IPS-20b (cell line): ENCODE results near the gene KLHL7.

Experiments
- H3K27ac ChIP-seq: one replicate; pipeline ENCODE4 v1.5.1; 2013; ENCODE audit warnings: low read length
- H3K27me3 ChIP-seq: 2 replicates; pipeline ENCODE4 v1.6.1; 2013; ENCODE audit warnings: mild to moderate bottlenecking, low read length, inconsistent platforms; ENCODE audit not compliant: insufficient read depth
- H3K36me3 ChIP-seq: 2 replicates; pipeline ENCODE4 v1.6.1; 2013; ENCODE audit warnings: low read depth, mild to moderate bottlenecking, inconsistent platforms, low read length, moderate library complexity; ENCODE audit not compliant: insufficient read depth
- H3K4me1 ChIP-seq: 2 replicates; pipeline ENCODE4 v1.6.1; 2013; ENCODE audit warnings: mild to moderate bottlenecking, control low read depth, inconsistent platforms, low read length, moderate library complexity; ENCODE audit not compliant: insufficient read depth
- H3K4me3 ChIP-seq: 2 replicates; pipeline ENCODE4 v1.5.1; 2013; ENCODE audit warnings: mild to moderate bottlenecking, low read length, inconsistent platforms
- H3K9ac ChIP-seq: 2 replicates; pipeline ENCODE4 v1.6.1; 2013; ENCODE audit warnings: low read depth, mild to moderate bottlenecking, inconsistent platforms, low read length, moderate library complexity
- H3K9me3 ChIP-seq: 2 replicates; pipeline ENCODE4 v1.6.1; 2013; ENCODE audit warnings: mild to moderate bottlenecking, low read depth, low read length, inconsistent platforms; ENCODE audit not compliant: insufficient read depth

Gene KLHL7

DNA sequence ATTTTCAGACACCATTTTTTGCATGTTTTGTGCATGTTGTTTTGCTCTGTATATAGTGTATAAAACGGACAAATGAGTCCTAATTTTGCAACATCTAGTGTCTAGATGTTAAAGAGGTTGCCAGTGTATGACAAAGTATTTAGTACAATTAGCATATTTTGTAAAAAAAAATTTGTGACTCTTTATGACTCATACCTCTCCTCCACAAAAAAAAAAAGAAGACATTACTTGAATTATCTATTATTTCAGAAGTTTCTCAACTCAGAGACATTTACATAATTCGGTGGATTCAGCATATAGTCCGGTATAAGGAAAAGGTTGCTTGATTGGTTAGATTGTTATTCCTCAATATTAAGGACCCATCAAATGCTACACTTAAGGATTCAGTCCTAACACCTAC, 102.3 kb downstream of the KLHL7 start:
- H3K36me3 ChIP-seq, result no peaks in the 10 kb centered on the region
- H3K4me3 ChIP-seq, result no peak overlapping the region
- no peaks in the 10 kb centered on the region for H3K4me1 ChIP-seq
- no peak overlapping the region for H3K27ac ChIP-seq
- no peaks in the 10 kb centered on the region for H3K9me3 ChIP-seq
- no peaks in the 10 kb centered on the region for H3K27me3 ChIP-seq
- no peak overlapping the region for H3K9ac ChIP-seq

DNA sequence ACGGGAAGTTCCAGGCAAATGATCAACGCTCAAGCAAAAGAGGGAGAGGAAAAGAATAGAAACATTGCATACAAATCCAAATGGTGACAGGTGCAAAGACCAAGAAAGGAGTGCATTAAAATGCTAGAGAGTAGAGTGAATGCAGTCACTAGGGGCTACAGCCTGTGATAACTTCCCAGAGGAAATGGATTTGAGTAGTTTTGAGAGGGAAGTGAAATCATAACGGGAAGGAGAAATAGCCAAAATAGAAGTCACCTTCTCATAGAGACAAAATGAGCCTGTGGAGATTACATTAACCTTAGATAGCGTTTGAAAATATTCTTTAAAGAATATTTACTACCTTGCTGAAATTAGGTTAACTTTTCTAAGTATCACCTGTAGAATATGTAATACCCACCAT, 102.7 kb downstream of the KLHL7 start:
- Histone ChIP-seq H3K4me1 (no peaks in the 10 kb centered on the region), H3K27ac (no peak overlapping the region), H3K9ac (no peak overlapping the region), H3K4me3 (no peak overlapping the region), H3K27me3 (no peaks in the 10 kb centered on the region), H3K36me3 (no peaks in the 10 kb centered on the region), H3K9me3 (no peaks in the 10 kb centered on the region)

DNA sequence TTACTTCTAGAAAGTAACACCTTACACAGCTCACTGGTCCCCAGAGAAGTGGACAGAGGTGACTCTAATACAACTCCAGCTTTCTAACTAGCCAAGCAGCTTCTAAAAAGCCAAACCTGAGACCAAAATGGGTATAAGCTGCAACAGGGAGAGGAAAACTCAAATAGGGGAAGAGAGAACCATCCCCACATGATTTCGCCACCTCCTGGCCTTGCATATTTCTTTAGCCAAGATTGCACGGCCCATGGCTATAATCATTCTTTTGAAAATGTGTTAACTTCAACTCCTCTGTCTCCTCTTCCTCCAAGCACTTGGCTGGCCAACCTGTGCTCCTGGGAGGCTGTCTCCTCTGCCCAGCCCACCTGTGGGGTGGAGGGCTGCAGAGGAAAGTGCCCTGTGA, 104.9 kb downstream of the KLHL7 start:
- no peaks in the 10 kb centered on the region for H3K27me3 ChIP-seq
- no peak overlapping the region for H3K4me3 ChIP-seq
- no peak overlapping the region for H3K9ac ChIP-seq
- no peaks in the 10 kb centered on the region for H3K9me3 ChIP-seq
- H3K27ac ChIP-seq, result no peak overlapping the region
- H3K4me1 ChIP-seq, result no peaks in the 10 kb centered on the region
- no peaks in the 10 kb centered on the region for H3K36me3 ChIP-seq

DNA sequence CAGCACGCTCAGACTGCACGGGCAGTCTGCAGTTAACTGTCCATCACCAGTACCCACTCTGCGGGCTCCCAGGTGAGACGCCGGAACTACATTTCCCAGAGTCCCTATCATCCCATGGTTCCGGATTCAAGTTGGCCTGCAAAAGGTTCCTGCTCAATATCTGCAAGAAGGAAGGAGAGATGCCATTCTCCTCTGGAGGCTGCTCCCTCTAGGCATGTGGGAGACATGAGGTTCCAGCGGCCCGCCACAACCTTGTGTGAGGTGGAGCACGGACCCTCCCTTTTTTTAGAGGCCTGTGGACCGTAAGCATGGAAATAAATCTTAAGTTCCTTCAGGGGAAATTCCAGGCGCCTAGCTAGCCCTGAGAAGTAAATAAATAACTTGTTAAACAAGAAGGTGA, 106.0 kb downstream of the KLHL7 start:
- Histone ChIP-seq H3K9ac (no peak overlapping the region), H3K9me3 (no peaks in the 10 kb centered on the region), H3K27me3 (no peaks in the 10 kb centered on the region), H3K27ac (no peak overlapping the region), H3K36me3 (no peaks in the 10 kb centered on the region), H3K4me3 (no peak overlapping the region), H3K4me1 (no peaks in the 10 kb centered on the region)

DNA sequence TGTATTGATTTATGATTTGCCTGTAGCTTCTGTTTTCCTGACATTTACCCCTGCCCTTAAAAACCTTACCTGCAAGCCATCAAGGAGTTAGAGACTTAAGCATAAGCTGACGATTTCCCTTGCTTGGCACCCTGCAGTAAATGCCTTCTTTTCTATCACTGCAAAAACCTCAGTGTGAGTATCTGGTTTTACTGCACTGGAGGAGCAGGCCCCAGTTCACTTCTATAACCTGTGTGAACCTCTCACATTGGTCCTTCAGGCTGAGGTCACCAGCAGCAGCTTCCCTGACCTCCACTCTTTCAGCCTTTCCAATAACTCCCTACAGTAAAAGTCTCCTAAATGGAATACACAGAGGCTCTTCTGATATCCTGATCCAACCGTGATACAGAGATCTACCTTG, 106.8 kb downstream of the KLHL7 start:
- Histone ChIP-seq H3K27ac (no peak overlapping the region), H3K36me3 (no peaks in the 10 kb centered on the region), H3K9ac (no peak overlapping the region), H3K4me1 (no peaks in the 10 kb centered on the region), H3K27me3 (no peaks in the 10 kb centered on the region), H3K4me3 (no peak overlapping the region), H3K9me3 (no peaks in the 10 kb centered on the region)

DNA sequence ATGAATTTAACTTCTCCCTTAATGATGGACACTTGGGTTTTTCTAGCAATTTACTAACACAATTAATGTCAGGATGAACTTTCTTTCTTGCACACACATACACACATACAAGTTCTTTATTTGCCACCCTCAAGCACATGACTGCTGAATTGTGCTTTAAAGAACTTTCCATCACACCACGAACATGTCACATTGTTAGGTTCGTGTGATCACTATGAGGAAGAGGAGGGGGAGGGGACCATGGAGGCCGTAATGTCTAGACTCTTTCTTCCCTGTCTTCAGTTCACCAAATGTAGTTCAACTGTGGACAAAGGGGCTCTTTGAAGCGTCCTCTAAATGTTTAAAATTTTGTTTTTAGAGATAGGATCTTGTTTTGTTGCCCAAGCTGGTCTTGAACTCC, 107.3 kb downstream of the KLHL7 start:
- no peak overlapping the region for H3K27ac ChIP-seq
- H3K9me3 ChIP-seq, result no peaks in the 10 kb centered on the region

DNA sequence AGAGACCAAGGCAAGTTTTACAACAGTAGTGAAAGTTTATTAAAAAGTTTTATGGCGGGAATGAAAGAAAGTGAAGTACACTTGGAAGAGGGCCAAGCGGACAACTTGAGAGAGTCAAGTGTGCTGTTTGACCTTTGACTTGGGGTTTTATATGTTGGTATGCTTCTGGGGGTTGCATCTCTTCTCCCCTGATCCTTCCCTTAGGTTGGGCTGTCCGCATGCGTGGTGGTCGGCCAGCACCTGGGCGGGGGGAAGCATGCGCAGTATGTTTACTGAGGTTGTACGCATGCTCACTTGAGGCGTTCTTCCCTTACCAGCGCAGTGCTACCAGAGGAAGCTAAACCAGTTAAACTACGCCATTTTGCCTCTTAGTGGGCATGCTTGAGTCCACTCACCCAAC, 108.2 kb downstream of the KLHL7 start:
- Histone ChIP-seq H3K9ac (no peak overlapping the region), H3K36me3 (no peaks in the 10 kb centered on the region), H3K9me3 (no peaks in the 10 kb centered on the region), H3K27ac (no peak overlapping the region), H3K4me3 (no peak overlapping the region), H3K4me1 (no peaks in the 10 kb centered on the region), H3K27me3 (no peaks in the 10 kb centered on the region)

More for the DNA sequence above, 107.3 kb downstream of the KLHL7 start:
- Histone ChIP-seq H3K27me3 (no peaks in the 10 kb centered on the region), H3K4me3 (no peak overlapping the region), H3K9ac (no peak overlapping the region), H3K36me3 (no peaks in the 10 kb centered on the region), H3K4me1 (no peaks in the 10 kb centered on the region)

DNA sequence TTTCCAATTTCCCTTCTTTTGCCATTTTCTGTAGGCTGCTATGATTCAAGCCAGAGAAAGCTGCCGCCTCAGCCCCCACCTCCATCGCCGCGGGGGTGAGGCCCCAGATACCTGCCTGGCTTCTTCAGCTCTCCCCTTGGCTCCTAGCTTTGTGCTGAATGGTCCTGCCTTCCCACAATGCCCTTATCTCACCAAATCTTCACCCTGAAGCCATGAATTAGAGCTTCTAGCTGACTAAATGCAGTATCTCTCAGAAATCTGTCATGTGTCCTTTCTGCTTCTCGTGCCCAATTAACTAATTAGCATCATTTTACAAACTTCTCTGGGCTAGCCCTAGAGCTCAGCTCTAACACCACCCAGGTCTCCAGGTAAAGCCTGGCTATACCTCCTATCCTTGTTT, 108.8 kb downstream of the KLHL7 start:
- Histone ChIP-seq H3K36me3 (no peaks in the 10 kb centered on the region), H3K4me3 (no peak overlapping the region), H3K27ac (no peak overlapping the region), H3K9ac (no peak overlapping the region), H3K27me3 (no peaks in the 10 kb centered on the region), H3K4me1 (no peaks in the 10 kb centered on the region), H3K9me3 (no peaks in the 10 kb centered on the region)

DNA sequence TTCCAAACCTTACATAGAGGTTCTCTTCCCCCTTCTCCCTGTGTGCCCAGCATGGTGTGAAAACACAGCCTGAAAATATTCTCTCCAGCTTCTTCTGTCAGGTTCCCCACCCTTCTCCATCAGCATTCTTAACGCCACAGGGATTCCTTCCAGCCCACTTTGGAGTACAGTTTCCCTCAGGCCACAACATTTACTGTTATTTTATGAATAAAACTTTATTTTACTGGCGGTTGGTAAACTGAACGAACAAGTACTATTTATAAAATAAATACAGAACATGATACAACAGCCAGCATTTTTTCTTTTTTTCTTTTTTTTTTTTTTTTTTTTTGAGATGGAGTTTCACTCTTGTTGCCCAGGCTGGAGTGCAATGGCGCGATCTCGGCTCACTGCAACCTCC, 109.4 kb downstream of the KLHL7 start:
- Histone ChIP-seq H3K4me3 (no peak overlapping the region), H3K36me3 (no peaks in the 10 kb centered on the region), H3K4me1 (no peaks in the 10 kb centered on the region)

DNA sequence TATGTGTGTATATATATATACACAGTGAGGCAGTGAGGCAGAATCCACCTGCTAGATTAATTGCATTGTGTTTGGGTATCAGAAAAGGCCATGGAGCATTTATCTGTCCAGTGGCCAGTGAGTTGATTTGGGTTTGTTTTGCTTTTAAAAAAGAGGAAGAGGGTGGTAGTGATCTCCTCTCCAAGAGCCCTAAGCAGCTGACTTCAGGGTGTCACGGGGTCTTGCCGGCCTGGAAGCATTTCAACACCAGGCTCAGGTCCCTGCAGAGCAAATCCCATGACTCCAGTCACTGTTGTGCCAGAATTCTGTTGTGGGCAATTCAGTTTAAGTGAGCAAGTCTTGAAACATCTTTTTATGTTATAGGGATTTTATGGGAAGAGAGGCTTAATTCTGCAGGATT, 110.4 kb downstream of the KLHL7 start:
- Histone ChIP-seq H3K9me3 (no peaks in the 10 kb centered on the region), H3K27me3 (no peaks in the 10 kb centered on the region), H3K4me1 (no peaks in the 10 kb centered on the region), H3K9ac (no peak overlapping the region), H3K27ac (no peak overlapping the region), H3K4me3 (no peak overlapping the region), H3K36me3 (no peaks in the 10 kb centered on the region)

More for the DNA sequence above, 109.4 kb downstream of the KLHL7 start:
- Histone ChIP-seq H3K9me3 (no peaks in the 10 kb centered on the region), H3K27ac (no peak overlapping the region), H3K27me3 (no peaks in the 10 kb centered on the region), H3K9ac (no peak overlapping the region)

DNA sequence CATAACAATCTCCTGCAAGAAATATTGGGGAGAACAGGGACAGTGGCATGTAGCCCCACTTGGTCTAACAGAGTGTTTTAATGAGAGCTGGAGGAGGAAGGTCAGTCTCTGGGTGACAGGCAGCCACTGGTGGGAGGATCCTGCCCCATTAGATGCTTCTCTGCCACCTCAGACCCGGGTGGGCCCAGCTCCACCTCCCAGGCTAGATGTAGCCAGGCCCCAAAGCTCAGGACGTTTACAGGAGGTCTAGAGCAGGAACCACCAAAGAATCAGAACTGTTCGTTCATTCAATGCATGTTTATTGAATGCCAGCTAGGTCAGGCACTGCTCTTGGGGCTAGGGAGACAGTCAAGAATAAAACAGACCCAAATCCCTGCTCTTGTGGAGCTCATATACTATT, 112.6 kb downstream of the KLHL7 start:
- no peak overlapping the region for H3K27ac ChIP-seq
- no peaks in the 10 kb centered on the region for H3K27me3 ChIP-seq
- no peak overlapping the region for H3K4me3 ChIP-seq

DNA sequence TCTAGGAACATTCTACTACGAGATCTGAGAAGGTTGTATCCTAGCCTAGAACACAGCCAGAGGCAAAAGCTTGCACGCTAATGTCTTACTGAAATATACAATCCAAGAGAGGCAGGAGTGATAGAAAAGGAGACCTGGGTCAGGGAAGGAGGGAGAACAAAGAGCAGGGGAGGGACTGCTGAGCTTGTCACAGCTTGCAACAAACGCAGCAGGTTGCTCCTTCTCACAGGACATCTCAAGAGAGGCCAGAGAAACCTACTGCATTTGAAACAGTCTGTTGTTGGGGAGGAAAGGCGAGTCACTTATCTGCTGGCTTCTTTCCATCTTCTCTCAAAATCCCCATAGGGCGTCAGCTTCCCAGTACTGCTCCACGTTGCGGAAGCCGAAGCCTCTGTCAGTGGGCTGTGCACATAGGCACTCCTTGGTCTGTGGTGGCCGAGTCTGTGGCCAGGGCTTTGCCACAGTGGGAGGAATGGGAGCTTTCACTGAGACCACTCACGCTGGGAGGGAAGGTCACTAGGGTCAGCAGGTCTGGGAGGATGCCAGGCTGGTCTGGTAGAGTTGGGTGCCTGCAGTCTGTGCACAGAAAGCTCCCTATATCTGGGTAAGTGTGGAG, 115.2 kb downstream of the KLHL7 start:
- no peaks in the 10 kb centered on the region for H3K36me3 ChIP-seq
- no peaks in the 10 kb centered on the region for H3K27me3 ChIP-seq
- H3K9me3 ChIP-seq, result no peaks in the 10 kb centered on the region
- no peak overlapping the region for H3K9ac ChIP-seq
- no peak overlapping the region for H3K4me3 ChIP-seq
- no peaks in the 10 kb centered on the region for H3K4me1 ChIP-seq
- no peak overlapping the region for H3K27ac ChIP-seq

More for the DNA sequence above, 112.6 kb downstream of the KLHL7 start:
- Histone ChIP-seq H3K36me3 (no peaks in the 10 kb centered on the region), H3K9ac (no peak overlapping the region), H3K9me3 (no peaks in the 10 kb centered on the region), H3K4me1 (no peaks in the 10 kb centered on the region)
